ENCODE data around the gene ARMC6. TPM values are rescaled to one million over a fixed set of nuclear protein-coding genes. Genes with fewer than 3 reads are reported as not detected.
"Not testable (repeated sequence)": the region's sequence is repeated elsewhere in the genome, so short reads cannot be mapped to it uniquely, and the experiment has no call there.

The ARMC6 gene
- total and polyA plus RNA-seq, 2 of the 13 experiments (the other 11 are each of a cell fraction or from before 2014, with no cell fraction given): 16.2 to 36.8 TPM

GRCh38 chr19:19106938-19107337, 73.5 kb downstream of the ARMC6 start:
- H3K27me3 ChIP-seq (ENCODE audit: control insufficient read depth in 1 of 2, insufficient read depth in 2 of 2, low read length in 2 of 2); FAIRE-seq; H3K9ac ChIP-seq (ENCODE audit: insufficient read depth, low read depth, low read length); H3K27ac ChIP-seq (ENCODE audit: extremely low read length, insufficient read depth, low read length); ATAC-seq; in situ Hi-C loops (cut with HindIII; ENCODE audit: extremely low pct_ligation_motif_present, low pct_unique_long_range_greater_than_20kb); H3K36me3 ChIP-seq (replicated peaks in 1 of 2; ENCODE audit: control insufficient read depth in 1 of 2, insufficient read depth in 2 of 2, low read length in 2 of 2); intact Hi-C loops (cut with micrococcal nuclease; ENCODE audit: unreplicated experiment); H3K4me2 ChIP-seq (ENCODE audit: low read depth, low read length); DNase-seq (ENCODE audit: low spot score); POLR2A ChIA-PET; H3K4me3 ChIP-seq (replicated peaks in 1 of 3; ENCODE audit: insufficient read depth in 1 of 3, low read depth in 2 of 3, low read length in 3 of 3); H3K9me3 ChIP-seq (ENCODE audit: low read length); H4K20me1 ChIP-seq (ENCODE audit: insufficient read depth, low read length); CTCF ChIA-PET (ENCODE audit: low intra/inter-chr PET ratio, low total read pairs); H2AFZ ChIP-seq (ENCODE audit: low read length); H3K79me2 ChIP-seq (ENCODE audit: insufficient read depth, low read length); BruUV-seq (replicated peaks): not testable (repeated sequence)
- WGBS (ENCODE audit: low lambda C conversion rate): 99% methylated on average over 7 of the region's 7 CpGs
- TF ChIP-seq ZNF121 (CRISPR knock-in tag; IDR thresholded peaks at IDR 0.05): peak; percentile 79
- H3K4me1 ChIP-seq (ENCODE audit: insufficient read depth, low read length): peaks cover 51% of the 10 kb centered on the region

GRCh38 chr19:19107654-19108053, 74.3 kb downstream of the ARMC6 start:
- in situ Hi-C loops (cut with HindIII; ENCODE audit: extremely low pct_ligation_motif_present, low pct_unique_long_range_greater_than_20kb) (no loop called here), intact Hi-C loops (cut with micrococcal nuclease; ENCODE audit: unreplicated experiment) (no loop called here)
- H3K4me3 ChIP-seq (replicated peaks in 1 of 3; ENCODE audit: insufficient read depth in 1 of 3, low read depth in 2 of 3, low read length in 3 of 3): no peak overlapping the region
- ATAC-seq (no peak), FAIRE-seq (no peak), DNase-seq (ENCODE audit: low spot score) (no peak)
- no peaks in the 10 kb centered on the region for H3K9me3 ChIP-seq (ENCODE audit: low read length)
- peaks cover 50% of the 10 kb centered on the region for H3K4me1 ChIP-seq (ENCODE audit: insufficient read depth, low read length)
- no peak overlapping the region for H3K9ac ChIP-seq (ENCODE audit: insufficient read depth, low read depth, low read length)
- H3K36me3 ChIP-seq (replicated peaks in 1 of 2; ENCODE audit: control insufficient read depth in 1 of 2, insufficient read depth in 2 of 2, low read length in 2 of 2): no peaks in the 10 kb centered on the region
- no TSS peak for BruUV-seq (replicated peaks)
- no peak overlapping the region for H3K4me2 ChIP-seq (ENCODE audit: low read depth, low read length)
- H3K27ac ChIP-seq (ENCODE audit: extremely low read length, insufficient read depth, low read length): no peak overlapping the region
- H3K79me2 ChIP-seq (ENCODE audit: insufficient read depth, low read length): no peaks in the 10 kb centered on the region
- H4K20me1 ChIP-seq (ENCODE audit: insufficient read depth, low read length): no peaks in the 10 kb centered on the region
- ChIA-PET CTCF (ENCODE audit: low intra/inter-chr PET ratio, low total read pairs) (no interaction called here), POLR2A (interaction anchor here (1.4 kb wide), 1 partner anchor 8 kb away, joined by 5 read pairs; no protein-coding TSS in a partner anchor)
- no peak overlapping the region for H2AFZ ChIP-seq (ENCODE audit: low read length)
- H3K27me3 ChIP-seq (ENCODE audit: control insufficient read depth in 1 of 2, insufficient read depth in 2 of 2, low read length in 2 of 2): no peaks in the 10 kb centered on the region
- 91% methylated on average over 9 of the region's 11 CpGs for WGBS (ENCODE audit: low lambda C conversion rate)
- no peak for TF ChIP-seq NR2C2 (CRISPR knock-in tag; IDR thresholded peaks at IDR 0.05; ENCODE audit: borderline replicate concordance)
- no peak for TF ChIP-seq ARHGAP35 (CRISPR knock-in tag; IDR thresholded peaks at IDR 0.05; ENCODE audit: borderline replicate concordance)
- TF ChIP-seq REPIN1 (CRISPR knock-in tag; IDR thresholded peaks at IDR 0.05; ENCODE audit: borderline replicate concordance, low read depth): no peak
- TF ChIP-seq ZBTB26 (CRISPR knock-in tag; IDR thresholded peaks at IDR 0.05; ENCODE audit: borderline replicate concordance): no peak
- no peak for TF ChIP-seq RFXAP (CRISPR knock-in tag; IDR thresholded peaks at IDR 0.05; ENCODE audit: borderline replicate concordance)
- TF ChIP-seq U2AF2 (IDR thresholded peaks at IDR 0.05; ENCODE audit: low read depth, low read length): no peak
- TF ChIP-seq GMEB2 (CRISPR knock-in tag; IDR thresholded peaks at IDR 0.05; ENCODE audit: low read depth): no peak
- no peak for TF ChIP-seq DNMT1 (CRISPR knock-in tag; IDR thresholded peaks at IDR 0.05)
- no peak for TF ChIP-seq NFE2L2 (IDR thresholded peaks at IDR 0.05; ENCODE audit: low read length)
- no peak for TF ChIP-seq SP140L (CRISPR knock-in tag; IDR thresholded peaks at IDR 0.05; ENCODE audit: borderline replicate concordance)
- TF ChIP-seq ZBTB4 (CRISPR knock-in tag; IDR thresholded peaks at IDR 0.05; ENCODE audit: borderline replicate concordance): no peak

All from HepG2 (cell line).